GM12878 (cell line): ENCODE measurements around the gene PAM. TPM values are rescaled to one million over a fixed set of nuclear protein-coding genes. Genes with fewer than 3 reads are reported as not detected.

Experiments
- ATAC-seq: fragments of 200-7000 bp; cut with Tn5 transposase; 3 replicates; pipeline ENCODE4 v1.9.1; 2020; ENCODE audit warnings: mild to moderate bottlenecking, moderate library complexity
- BruUV-seq: library from RNA; stranded (reverse); fragments of 400-500 nt; replicated peaks from 2 replicates; lab custom pipeline; 2021; lab: Mats Ljungman, UMichigan
- CTCF ChIA-PET: fragments of 300-600 bp; sonication (Branson Sonifier 250); formaldehyde crosslinking; extraction: SDS; loops from one replicate; lab custom pipeline; 2021; ENCODE audit warnings: inconsistent platforms; lab: Yijun Ruan, JAX
- POLR2A ChIA-PET: fragments of 350-600 bp; formaldehyde crosslinking; extraction: SDS; loops from one replicate; lab custom pipeline; 2021; ENCODE audit warnings: inconsistent platforms; lab: Charles Lee
- RAD21 ChIA-PET: fragments of 300-600 bp; sonication (Branson Sonifier 250); formaldehyde crosslinking; loops from one replicate; lab custom pipeline; 2023; ENCODE audit warnings: antibody characterized with exemption; ENCODE audit not compliant: unreplicated experiment; lab: Charles Lee
- SMC1A ChIA-PET: fragments of 300-600 bp; sonication (Branson Sonifier 250); formaldehyde crosslinking; loops from one replicate; lab custom pipeline; 2023; ENCODE audit not compliant: unreplicated experiment, uncharacterized antibody; lab: Charles Lee
- DNase-seq: peaks from one replicate; pipeline ENCODE4 v3.0.0-alpha.2; 2011; ENCODE audit warnings: low read depth, low spot score
- FAIRE-seq: peaks from 3 replicates; lab custom pipeline; 2011; peaks lifted over from hg19 to GRCh38; lab: Jason Lieb, UNC
- H2AFZ ChIP-seq: 2 replicates; pipeline ENCODE4 v1.6.0; 2011; ENCODE audit warnings: low read depth, low read length, control low read depth; ENCODE audit not compliant: control insufficient read depth
- H3K27ac ChIP-seq: 2 replicates; pipeline ENCODE4 v1.5.1; 2011; ENCODE audit warnings: control low read depth; ENCODE audit not compliant: control insufficient read depth, insufficient read depth
- H3K27me3 ChIP-seq, 2 experiments: replicated peaks in 1 of 2; 2 replicates each; pipeline versions ENCODE4 v1.6.0 to v1.6.1; 2011; ENCODE audit warnings: low read length in 1 of 2; ENCODE audit not compliant: control insufficient read depth in 2 of 2, insufficient read depth in 2 of 2
- H3K36me3 ChIP-seq, 2 experiments: 2 replicates each; pipeline ENCODE4 v1.5.1; 2011; ENCODE audit warnings: low read length in 1 of 2; ENCODE audit not compliant: control insufficient read depth in 2 of 2, insufficient read depth in 2 of 2
- H3K4me1 ChIP-seq: 2 replicates; pipeline ENCODE4 v1.6.1; 2011; ENCODE audit warnings: mild to moderate bottlenecking, low read length, moderate library complexity, mixed read lengths; ENCODE audit not compliant: control insufficient read depth, insufficient read depth
- H3K4me2 ChIP-seq: 2 replicates; pipeline ENCODE4 v1.6.0; 2011; ENCODE audit warnings: control low read depth; ENCODE audit not compliant: control insufficient read depth, insufficient read depth
- H3K4me3 ChIP-seq: fragments of 200-600 bp; sonication (generic); 2 replicates; pipeline ENCODE4 v1.5.1; 2016
- H3K79me2 ChIP-seq: 2 replicates; pipeline ENCODE4 v1.6.0; 2011; ENCODE audit warnings: low read length; ENCODE audit not compliant: control insufficient read depth, insufficient read depth
- H3K9ac ChIP-seq: 2 replicates; pipeline ENCODE4 v1.8.0; 2011; ENCODE audit warnings: low read length, control low read depth, mixed read lengths; ENCODE audit not compliant: control insufficient read depth, insufficient read depth
- H3K9me3 ChIP-seq: replicated peaks from 3 replicates; pipeline ENCODE4 v1.5.1; 2011; ENCODE audit warnings: mild to moderate bottlenecking, low read length; ENCODE audit not compliant: control insufficient read depth, insufficient read depth
- H4K20me1 ChIP-seq: 2 replicates; pipeline ENCODE4 v1.6.0; 2011; ENCODE audit not compliant: control insufficient read depth, insufficient read depth
- CHD4 ChIP-seq: fragments of 200-600 bp; sonication (generic); IDR thresholded peaks from 2 replicates; pipeline ENCODE4 v1.6.1; 2016; ENCODE audit warnings: mild to moderate bottlenecking
- CREM ChIP-seq: IDR thresholded peaks from 2 replicates; pipeline ENCODE4 v1.6.1; 2014; ENCODE audit warnings: antibody characterized with exemption, low read depth
- GABPA ChIP-seq: IDR thresholded peaks from 2 replicates; pipeline ENCODE4 v1.6.1; 2014; ENCODE audit warnings: antibody characterized with exemption, low read depth, mild to moderate bottlenecking, inconsistent platforms
- JUND ChIP-seq: IDR thresholded peaks from 2 replicates; pipeline ENCODE4 v1.6.1; 2012; ENCODE audit warnings: low read depth, mild to moderate bottlenecking, low read length, improper control_type of control experiment, moderate library complexity
- MEF2A ChIP-seq: IDR thresholded peaks from 2 replicates; pipeline ENCODE4 v1.6.1; 2011; ENCODE audit warnings: low read depth, mild to moderate bottlenecking, low read length, moderate library complexity; ENCODE audit not compliant: insufficient read depth
- NR2F1 ChIP-seq: fragments of 450-650 bp; conservative IDR thresholded peaks from 2 replicates; pipeline ENCODE4 v1.6.1; 2017; ENCODE audit warnings: mild to moderate bottlenecking
- PAX8 ChIP-seq: fragments of 450-650 bp; IDR thresholded peaks from 2 replicates; pipeline ENCODE4 v1.6.1; 2017; ENCODE audit warnings: mild to moderate bottlenecking, moderate library complexity
- PML ChIP-seq: IDR thresholded peaks from 2 replicates; pipeline ENCODE4 v1.6.1; 2012; ENCODE audit warnings: low read length, inconsistent platforms
- RBBP5 ChIP-seq: fragments of 200-600 bp; sonication (generic); conservative IDR thresholded peaks from 2 replicates; pipeline ENCODE4 v1.6.1; 2016
- SMAD1 ChIP-seq: fragments of 450-650 bp; IDR thresholded peaks from 2 replicates; pipeline ENCODE4 v1.6.1; 2018; ENCODE audit warnings: mild to moderate bottlenecking, low read depth; ENCODE audit not compliant: partially characterized antibody
- TBL1XR1 ChIP-seq: IDR thresholded peaks from 2 replicates; pipeline ENCODE4 v1.6.1; 2012; ENCODE audit warnings: low read depth, low read length, improper control_type of control experiment
- YBX1 ChIP-seq: fragments of 450-650 bp; IDR thresholded peaks from 2 replicates; pipeline ENCODE4 v1.6.1; 2016; ENCODE audit warnings: antibody characterized with exemption
- in situ Hi-C: fragments of 300-500 bp; cut with MboI; formaldehyde crosslinking; loops from 9 replicates; pipeline ENCODE4 v1.14.3; 2018; ENCODE audit warnings: mixed read lengths
- intact Hi-C: fragments of 100-400 bp; cut with micrococcal nuclease; formaldehyde crosslinking; loops from one replicate; pipeline ENCODE4 v1.14.2; 2022; ENCODE audit not compliant: unreplicated experiment
- polyA plus RNA-seq, 11 experiments: library from polyadenylated mRNA; depleted of rRNA in 4 of 11; unstranded in 6 of 11; stranded (reverse) in 5 of 11; fragments of >200 nt; fragmentation: Nextera tagmentation in 4 of 11; fragmentation: Illumina TruSeq in 1 of 11; extraction: Ambion mirVana in 4 of 11; extraction: Trizol in 1 of 11; gene quantifications; 1 replicate in 1 of 11; 2 replicates in 10 of 11; pipeline versions ENCODE4 v1.2.1 to v1.2.3, GENCODE V29; 2011 to 2016; ENCODE audit warnings: inconsistent platforms in 2 of 11, missing spikeins in 2 of 11, low read depth in 1 of 11
- total RNA-seq, 4 experiments: library from RNA; depleted of rRNA in 3 of 4; stranded (reverse); fragments of >200 nt in 3 of 4; fragmentation: Illumina TruSeq in 1 of 4; extraction: Trizol in 1 of 4; gene quantifications; 2 replicates each; pipeline versions ENCODE4 v1.2.1 to v1.2.3, GENCODE V29; 2013 to 2021
- TF ChIP-seq, protein P1 (sequence below): IDR thresholded peaks from 2 replicates; pipeline ENCODE4 v1.6.1; 2011; ENCODE audit warnings: borderline replicate concordance, low read depth, mild to moderate bottlenecking, moderate library complexity, low read length; ENCODE audit not compliant: insufficient read depth, poor library complexity, severe bottlenecking
- TF ChIP-seq, protein P2 (sequence below): fragments of 450-650 bp; IDR thresholded peaks from 2 replicates; pipeline ENCODE4 v1.6.1; 2017; ENCODE audit warnings: mild to moderate bottlenecking
- TF ChIP-seq, protein P3 (sequence below): IDR thresholded peaks from 2 replicates; pipeline ENCODE4 v1.6.1; 2011; ENCODE audit warnings: mild to moderate bottlenecking, low read depth, low read length, moderate library complexity; ENCODE audit not compliant: insufficient replicate concordance
- TF ChIP-seq, protein P4 (sequence below): fragments of 150-350 bp; IDR thresholded peaks from 2 replicates; pipeline ENCODE4 v1.6.1; 2014; ENCODE audit warnings: mild to moderate bottlenecking, low read depth, low read length
- TF ChIP-seq, protein P5 (sequence below): fragments of 450-650 bp; formaldehyde crosslinking; IDR thresholded peaks from 2 replicates; pipeline ENCODE4 v1.4.0; 2022; ENCODE audit warnings: mild to moderate bottlenecking, moderate library complexity

Gene PAM
- total and polyA plus RNA-seq, 10 of the 15 experiments (the other 5 are each of a cell fraction or from before 2014, with no cell fraction given): 5.5 to 72.5 (median 15.4) TPM

DNA sequence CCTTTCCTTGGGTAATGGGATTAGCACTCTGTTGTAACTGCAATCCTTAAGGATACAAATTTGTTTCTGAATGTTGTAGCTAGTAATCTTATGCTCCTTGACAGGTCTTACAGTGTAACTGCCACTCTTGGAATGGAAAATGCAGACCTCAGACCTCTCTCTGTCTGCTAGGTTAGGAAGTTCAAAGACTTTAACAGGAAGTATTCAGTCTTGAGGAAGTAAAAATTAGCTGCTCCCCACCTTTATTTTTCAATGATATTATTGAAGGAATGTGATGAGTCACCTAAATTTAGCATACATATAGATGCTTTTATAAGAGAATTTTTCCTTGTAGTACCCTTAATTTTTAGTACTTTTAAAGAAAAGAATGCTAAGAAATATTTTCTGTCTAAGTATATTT, 71.5 kb downstream of the PAM start:
- Histone ChIP-seq H3K9me3 (no peaks in the 10 kb centered on the region; the same call in 1 of the 3 replicates), H3K9ac (no peak overlapping the region), H3K36me3 (no peaks in the 10 kb centered on the region), H4K20me1 (no peaks in the 10 kb centered on the region), H3K79me2 (no peaks in the 10 kb centered on the region), H2AFZ (no peak overlapping the region), H3K27ac (no peak overlapping the region), H3K4me2 (no peak overlapping the region), H3K27me3 (no peaks in the 10 kb centered on the region), H3K4me1 (no peaks in the 10 kb centered on the region), H3K4me3 (no peak overlapping the region)
- no peak for ATAC-seq
- no peak for DNase-seq
- no TSS peak for BruUV-seq
- intact Hi-C loops (no loop called here), in situ Hi-C loops (no loop called here)
- FAIRE-seq: no peak
- ChIA-PET SMC1A (interaction anchor here (0.6 to 1.7 kb wide), 5 partner anchors 13 to 181 kb away, joined by 3 to 6 read pairs (median 3); no protein-coding TSS in a partner anchor), CTCF (interaction anchor here (0.9 to 2.2 kb wide), 7 partner anchors 11 to 145 kb away, joined by 3 to 6 read pairs (median 5); no protein-coding TSS in a partner anchor), POLR2A (interaction anchor here (1.0 kb wide), 1 partner anchor 10 kb away, joined by 3 read pairs; no protein-coding TSS in a partner anchor), RAD21 (no interaction called here)
- TF ChIP-seq NR2F1 (no peak), YBX1 (no peak), CREM (no peak), CHD4 (no peak), SMAD1 (no peak), RBBP5 (no peak), JUND (no peak), GABPA (no peak), TBL1XR1 (no peak), MEF2A (no peak), PML (no peak), PAX8 (no peak)
- TF ChIP-seq, protein P1, sequence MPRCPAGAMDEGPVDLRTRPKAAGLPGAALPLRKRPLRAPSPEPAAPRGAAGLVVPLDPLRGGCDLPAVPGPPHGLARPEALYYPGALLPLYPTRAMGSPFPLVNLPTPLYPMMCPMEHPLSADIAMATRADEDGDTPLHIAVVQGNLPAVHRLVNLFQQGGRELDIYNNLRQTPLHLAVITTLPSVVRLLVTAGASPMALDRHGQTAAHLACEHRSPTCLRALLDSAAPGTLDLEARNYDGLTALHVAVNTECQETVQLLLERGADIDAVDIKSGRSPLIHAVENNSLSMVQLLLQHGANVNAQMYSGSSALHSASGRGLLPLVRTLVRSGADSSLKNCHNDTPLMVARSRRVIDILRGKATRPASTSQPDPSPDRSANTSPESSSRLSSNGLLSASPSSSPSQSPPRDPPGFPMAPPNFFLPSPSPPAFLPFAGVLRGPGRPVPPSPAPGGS: no peak
- TF ChIP-seq, protein P2, sequence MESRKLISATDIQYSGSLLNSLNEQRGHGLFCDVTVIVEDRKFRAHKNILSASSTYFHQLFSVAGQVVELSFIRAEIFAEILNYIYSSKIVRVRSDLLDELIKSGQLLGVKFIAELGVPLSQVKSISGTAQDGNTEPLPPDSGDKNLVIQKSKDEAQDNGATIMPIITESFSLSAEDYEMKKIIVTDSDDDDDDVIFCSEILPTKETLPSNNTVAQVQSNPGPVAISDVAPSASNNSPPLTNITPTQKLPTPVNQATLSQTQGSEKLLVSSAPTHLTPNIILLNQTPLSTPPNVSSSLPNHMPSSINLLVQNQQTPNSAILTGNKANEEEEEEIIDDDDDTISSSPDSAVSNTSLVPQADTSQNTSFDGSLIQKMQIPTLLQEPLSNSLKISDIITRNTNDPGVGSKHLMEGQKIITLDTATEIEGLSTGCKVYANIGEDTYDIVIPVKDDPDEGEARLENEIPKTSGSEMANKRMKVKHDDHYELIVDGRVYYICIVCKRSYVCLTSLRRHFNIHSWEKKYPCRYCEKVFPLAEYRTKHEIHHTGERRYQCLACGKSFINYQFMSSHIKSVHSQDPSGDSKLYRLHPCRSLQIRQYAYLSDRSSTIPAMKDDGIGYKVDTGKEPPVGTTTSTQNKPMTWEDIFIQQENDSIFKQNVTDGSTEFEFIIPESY: no peak
- TF ChIP-seq, protein P3, sequence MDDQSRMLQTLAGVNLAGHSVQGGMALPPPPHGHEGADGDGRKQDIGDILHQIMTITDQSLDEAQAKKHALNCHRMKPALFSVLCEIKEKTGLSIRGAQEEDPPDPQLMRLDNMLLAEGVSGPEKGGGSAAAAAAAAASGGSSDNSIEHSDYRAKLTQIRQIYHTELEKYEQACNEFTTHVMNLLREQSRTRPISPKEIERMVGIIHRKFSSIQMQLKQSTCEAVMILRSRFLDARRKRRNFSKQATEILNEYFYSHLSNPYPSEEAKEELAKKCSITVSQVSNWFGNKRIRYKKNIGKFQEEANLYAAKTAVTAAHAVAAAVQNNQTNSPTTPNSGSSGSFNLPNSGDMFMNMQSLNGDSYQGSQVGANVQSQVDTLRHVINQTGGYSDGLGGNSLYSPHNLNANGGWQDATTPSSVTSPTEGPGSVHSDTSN: no peak
- TF ChIP-seq, protein P4, sequence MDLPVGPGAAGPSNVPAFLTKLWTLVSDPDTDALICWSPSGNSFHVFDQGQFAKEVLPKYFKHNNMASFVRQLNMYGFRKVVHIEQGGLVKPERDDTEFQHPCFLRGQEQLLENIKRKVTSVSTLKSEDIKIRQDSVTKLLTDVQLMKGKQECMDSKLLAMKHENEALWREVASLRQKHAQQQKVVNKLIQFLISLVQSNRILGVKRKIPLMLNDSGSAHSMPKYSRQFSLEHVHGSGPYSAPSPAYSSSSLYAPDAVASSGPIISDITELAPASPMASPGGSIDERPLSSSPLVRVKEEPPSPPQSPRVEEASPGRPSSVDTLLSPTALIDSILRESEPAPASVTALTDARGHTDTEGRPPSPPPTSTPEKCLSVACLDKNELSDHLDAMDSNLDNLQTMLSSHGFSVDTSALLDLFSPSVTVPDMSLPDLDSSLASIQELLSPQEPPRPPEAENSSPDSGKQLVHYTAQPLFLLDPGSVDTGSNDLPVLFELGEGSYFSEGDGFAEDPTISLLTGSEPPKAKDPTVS: no peak
- TF ChIP-seq, protein P5, sequence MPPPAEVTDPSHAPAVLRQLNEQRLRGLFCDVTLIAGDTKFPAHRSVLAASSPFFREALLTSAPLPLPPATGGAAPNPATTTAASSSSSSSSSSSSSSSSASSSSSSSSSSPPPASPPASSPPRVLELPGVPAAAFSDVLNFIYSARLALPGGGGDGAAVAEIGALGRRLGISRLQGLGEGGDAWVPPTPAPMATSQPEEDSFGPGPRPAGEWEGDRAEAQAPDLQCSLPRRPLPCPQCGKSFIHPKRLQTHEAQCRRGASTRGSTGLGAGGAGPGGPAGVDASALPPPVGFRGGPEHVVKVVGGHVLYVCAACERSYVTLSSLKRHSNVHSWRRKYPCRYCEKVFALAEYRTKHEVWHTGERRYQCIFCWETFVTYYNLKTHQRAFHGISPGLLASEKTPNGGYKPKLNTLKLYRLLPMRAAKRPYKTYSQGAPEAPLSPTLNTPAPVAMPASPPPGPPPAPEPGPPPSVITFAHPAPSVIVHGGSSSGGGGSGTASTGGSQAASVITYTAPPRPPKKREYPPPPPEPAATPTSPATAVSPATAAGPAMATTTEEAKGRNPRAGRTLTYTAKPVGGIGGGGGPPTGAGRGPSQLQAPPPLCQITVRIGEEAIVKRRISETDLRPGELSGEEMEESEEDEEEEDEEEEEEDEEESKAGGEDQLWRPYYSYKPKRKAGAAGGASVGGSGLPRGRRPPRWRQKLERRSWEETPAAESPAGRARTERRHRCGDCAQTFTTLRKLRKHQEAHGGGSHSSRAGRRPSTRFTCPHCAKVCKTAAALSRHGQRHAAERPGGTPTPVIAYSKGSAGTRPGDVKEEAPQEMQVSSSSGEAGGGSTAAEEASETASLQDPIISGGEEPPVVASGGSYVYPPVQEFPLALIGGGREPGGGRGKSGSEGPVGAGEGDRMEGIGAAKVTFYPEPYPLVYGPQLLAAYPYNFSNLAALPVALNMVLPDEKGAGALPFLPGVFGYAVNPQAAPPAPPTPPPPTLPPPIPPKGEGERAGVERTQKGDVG (CRISPR knock-in tag): no peak
